Heart left ventricle (tissue), 13 donors: ENCODE measurements around the gene OR2AG1.

ENCODE experiments used
- CTCF ChIP-seq, 12 donors: fragments of 200-600 bp; sonication (generic) in 4 of 12; IDR thresholded peaks; one replicate each; pipeline versions ENCODE4 v1.5.0 to v1.8.0; 2018 to 2022; ENCODE audit warnings: antibody characterized with exemption in 12 of 12, mild to moderate bottlenecking in 5 of 12
- POLR2A ChIP-seq, 2 donors: fragments of 450-650 bp; IDR thresholded peaks; one replicate each; pipeline ENCODE4 v1.6.1; 2017; ENCODE audit warnings: antibody characterized with exemption in 2 of 2, mild to moderate bottlenecking in 2 of 2, moderate library complexity in 2 of 2
- donor health status: ischemic (EF 13 %, LVEDD 7.1; RV severe dilation, severe dysfunction).
- donor health status: DM: no; HTN: yes; CAD: no.
- donor health status: DM: no; HTN: no; CAD: no.
- donor health status: ischemic (EF 25% LVEDD 6.9; RV normal size, moderate dysfunction).
- donor health status: ischemic (EF 25% LVEDD 5.7; RV mildly dilated, moderate dysfunction).
- donor health status: ischemic (EF 35%, LVEDD 5.7; RV mildly dilated, moderate dysfunction).
- donor health status: nonischemic (EF 11% LVEDD 7.7; RV severe dilation, severe dysfunction).
- donor health status: DM: yes; HTN: yes; CAD: no.
- donor health status: PGD.
- donor health status: ischemic (EF 29% LVEDD 5.4; RV normal size, mild dysfunction).
- donor health status: nonischemic (EF 23%, LVEDD 6.1; RV moderate dilation, normal function).

GRCh38 chr11:6747097-6747668 is 35.6 kb upstream of the OR2AG1 start:
- TF ChIP-seq POLR2A (IDR thresholded peaks at IDR 0.05) (no peak), CTCF (IDR thresholded peaks at IDR 0.05) (no peak)
